Hematopoietic multipotent progenitor cell treated with erythropoietin and hydrocortisone succinate and interleukin-3 and kit ligand, for 15 days (in vitro differentiated cells): ENCODE results near the gene KLHDC7B.
A peak's percentile ranks its signal among the peaks of the same experiment; 100 is the strongest.
"Not testable (repeated sequence)": the region's sequence is repeated elsewhere in the genome, so short reads cannot be mapped to it uniquely, and the experiment has no call there.

Experiments used
- DNase-seq: peaks from one replicate; pipeline ENCODE4 v3.0.0-alpha.2; 2015; ENCODE audit warnings: low spot score

The KLHDC7B gene

GRCh38 chr22:50529897-50530579 lies 15.7 kb upstream of the KLHDC7B start, which contains the start of gene TYMP:
Gene TYMP (minus strand): TSS chr22:50530012. CDS start chr22:50529709, 303 bp downstream.
- DNase-seq = peak; percentile 40

- no peak for DNase-seq
Measured at GRCh38 chr22:50530580-50530876, 15.2 kb upstream of the KLHDC7B start.

- DNase-seq = peak; percentile 34
Measured at GRCh38 chr22:50530877-50531545, 14.7 kb upstream of the KLHDC7B start.

- no peak for DNase-seq
Measured at GRCh38 chr22:50531546-50531961, 14.1 kb upstream of the KLHDC7B start.

- no peak for DNase-seq
Measured at GRCh38 chr22:50531962-50532674, 13.6 kb upstream of the KLHDC7B start.

GRCh38 chr22:50532824-50533796 lies 12.6 kb upstream of the KLHDC7B start:
- no peak for DNase-seq

- DNase-seq = not testable (repeated sequence)
Measured at GRCh38 chr22:50533856-50534711, 11.6 kb upstream of the KLHDC7B start.

DNA sequence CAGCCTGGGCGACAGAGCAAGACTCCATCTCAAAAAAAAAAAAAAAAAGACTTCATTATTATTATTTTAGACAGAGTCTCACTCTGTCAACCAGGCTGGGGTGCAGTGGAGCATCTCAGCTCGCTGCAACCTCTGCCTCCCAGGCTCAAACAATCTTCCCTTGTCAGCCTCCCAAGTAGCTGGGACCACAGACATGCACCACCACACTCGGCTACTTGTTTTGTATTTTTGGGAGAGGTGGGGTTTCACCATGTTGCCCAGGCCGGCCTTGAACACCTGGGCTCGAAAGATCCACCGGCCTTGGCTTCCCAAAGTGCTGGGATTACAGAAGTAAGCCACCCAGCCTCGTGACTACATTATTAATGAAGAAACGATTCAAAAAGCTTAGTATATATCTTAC lies 10.6 kb upstream of the KLHDC7B start:
- DNase-seq = no peak

GRCh38 chr22:50536226-50536625 lies 9.5 kb upstream of the KLHDC7B start:
- no peak for DNase-seq

- DNase-seq = no peak
Measured at GRCh38 chr22:50537765-50538164, 7.9 kb upstream of the KLHDC7B start.

GRCh38 chr22:50540381-50540780 lies 5.3 kb upstream of the KLHDC7B start:
- DNase-seq = no peak

DNA sequence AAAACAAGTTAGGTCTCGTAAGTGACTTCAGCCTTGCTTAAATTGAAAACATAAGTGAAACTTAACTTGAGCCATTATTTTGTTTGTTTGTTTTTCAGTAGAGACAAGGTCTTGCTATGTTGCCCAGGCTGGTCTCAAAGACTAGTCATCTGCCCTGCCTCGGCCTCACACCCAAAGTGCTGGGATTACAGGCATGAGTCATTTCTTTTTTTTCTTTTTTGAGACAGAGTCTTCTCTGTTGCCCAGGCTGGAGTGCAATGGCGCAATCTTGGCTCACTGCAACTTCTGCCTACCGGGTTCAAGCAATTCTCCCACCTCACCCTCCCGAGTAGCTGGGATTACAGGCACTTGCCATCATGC lies 4.1 kb upstream of the KLHDC7B start:
- not testable (repeated sequence) for DNase-seq

DNA sequence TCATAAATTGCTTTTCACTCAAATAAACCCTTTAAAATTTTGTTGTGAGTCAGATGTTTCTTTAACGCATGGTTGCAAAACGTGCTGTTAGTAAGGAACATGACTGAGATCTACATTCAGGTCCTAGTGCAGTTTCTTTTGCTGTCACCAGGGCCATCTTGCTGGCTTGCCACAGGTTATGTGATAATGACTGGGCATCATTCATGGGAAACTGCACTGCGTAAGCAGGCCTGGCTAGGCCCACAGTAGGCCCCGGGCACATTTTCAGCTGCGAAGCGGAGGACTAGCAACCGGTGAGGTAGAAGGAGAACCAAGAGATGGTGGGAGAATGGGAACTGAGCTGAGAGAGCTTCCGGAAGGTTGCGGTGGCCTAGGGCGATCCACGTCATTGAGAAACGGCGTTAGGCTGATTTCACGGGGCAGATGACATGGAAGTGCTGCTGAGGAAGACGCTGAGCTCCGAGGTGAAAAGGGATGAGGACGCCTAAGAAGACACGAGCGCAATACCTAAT lies 3.2 kb upstream of the KLHDC7B start:
- no peak for DNase-seq

DNA sequence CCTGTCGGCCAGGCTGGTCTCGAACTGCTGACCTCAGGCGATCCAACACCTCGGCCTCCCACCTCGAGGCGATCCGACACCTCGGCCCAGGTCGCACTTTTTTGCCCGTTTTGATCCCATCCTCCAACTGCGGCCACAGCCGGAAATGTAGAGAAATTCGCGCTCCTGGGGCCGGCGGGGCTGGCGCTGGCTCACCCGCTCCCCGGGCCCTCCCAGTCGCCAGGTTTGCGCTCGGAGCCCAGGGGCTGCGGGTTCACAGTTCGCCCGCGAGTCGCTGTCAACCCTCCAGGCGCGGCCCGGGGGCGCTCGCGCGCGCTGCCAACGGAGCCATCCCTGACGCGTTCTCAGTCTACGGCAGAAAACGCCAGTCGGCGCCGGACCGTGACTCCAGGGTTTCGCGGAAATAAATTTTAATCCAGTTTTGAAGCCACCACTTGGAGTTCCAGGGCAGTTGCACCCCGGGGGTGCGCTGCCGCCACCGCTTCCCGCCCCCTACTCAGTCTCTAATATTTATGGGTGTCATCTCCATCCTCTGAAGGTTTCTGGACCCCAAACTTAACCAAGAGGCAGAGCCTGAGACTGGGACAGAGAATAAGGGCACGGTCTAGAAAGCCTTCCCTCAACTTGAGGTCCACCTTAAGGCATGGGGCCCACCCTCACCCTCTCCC lies 1.5 kb upstream of the KLHDC7B start:
- DNase-seq = no peak

DNA sequence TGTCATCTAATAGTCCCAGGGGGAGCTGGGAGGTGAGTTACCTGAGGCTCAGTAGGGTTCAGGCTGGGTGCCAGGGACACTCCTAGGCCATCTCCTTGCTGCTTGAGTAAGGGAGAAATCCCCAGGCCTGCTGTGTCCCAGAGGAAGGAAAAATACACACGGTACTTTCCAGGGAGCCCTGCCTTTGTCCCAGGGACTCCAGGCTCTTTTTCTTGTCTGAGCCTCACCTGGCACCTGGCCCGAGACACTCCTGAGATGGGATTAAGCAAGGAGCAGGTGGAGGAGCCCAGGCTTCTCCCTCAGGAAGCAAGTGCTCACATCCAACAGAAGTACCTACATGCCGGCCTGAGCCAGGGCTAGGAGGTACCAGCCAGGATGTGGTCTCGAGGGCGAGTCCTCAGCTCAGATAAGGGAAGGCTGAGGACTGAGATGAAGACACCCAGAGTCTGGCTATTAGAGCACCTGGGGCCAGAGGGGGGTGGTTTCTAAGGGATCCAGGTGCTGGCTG lies 899 bp upstream of the KLHDC7B start:
- DNase-seq = no peak

- no peak for DNase-seq
Measured at GRCh38 chr22:50546326-50547262, 895 bp downstream of the KLHDC7B start.

- DNase-seq = no peak
Measured at GRCh38 chr22:50547263-50547985, 1.7 kb downstream of the KLHDC7B start.
